ENCODE measurements around the gene MTMR1.

- TF ChIP-seq EZH2phosphoT487 (IDR thresholded peaks at IDR 0.05; ENCODE audit: low read depth, severe bottlenecking, unreplicated experiment) (no peak), CTCF (IDR thresholded peaks at IDR 0.05; ENCODE audit: poor library complexity) (no peak), EZH2 (IDR thresholded peaks at IDR 0.05; ENCODE audit: borderline replicate concordance) (no peak)
These were observed 81.8 kb downstream of the MTMR1 start for GRCh38 chrX:150774798-150775568.
